Measurements from ENCODE around the gene LY6G6C.

GRCh38 chr6:31681135-31681671 lies 40.3 kb downstream of the LY6G6C start:
- TF ChIP-seq, protein P1, sequence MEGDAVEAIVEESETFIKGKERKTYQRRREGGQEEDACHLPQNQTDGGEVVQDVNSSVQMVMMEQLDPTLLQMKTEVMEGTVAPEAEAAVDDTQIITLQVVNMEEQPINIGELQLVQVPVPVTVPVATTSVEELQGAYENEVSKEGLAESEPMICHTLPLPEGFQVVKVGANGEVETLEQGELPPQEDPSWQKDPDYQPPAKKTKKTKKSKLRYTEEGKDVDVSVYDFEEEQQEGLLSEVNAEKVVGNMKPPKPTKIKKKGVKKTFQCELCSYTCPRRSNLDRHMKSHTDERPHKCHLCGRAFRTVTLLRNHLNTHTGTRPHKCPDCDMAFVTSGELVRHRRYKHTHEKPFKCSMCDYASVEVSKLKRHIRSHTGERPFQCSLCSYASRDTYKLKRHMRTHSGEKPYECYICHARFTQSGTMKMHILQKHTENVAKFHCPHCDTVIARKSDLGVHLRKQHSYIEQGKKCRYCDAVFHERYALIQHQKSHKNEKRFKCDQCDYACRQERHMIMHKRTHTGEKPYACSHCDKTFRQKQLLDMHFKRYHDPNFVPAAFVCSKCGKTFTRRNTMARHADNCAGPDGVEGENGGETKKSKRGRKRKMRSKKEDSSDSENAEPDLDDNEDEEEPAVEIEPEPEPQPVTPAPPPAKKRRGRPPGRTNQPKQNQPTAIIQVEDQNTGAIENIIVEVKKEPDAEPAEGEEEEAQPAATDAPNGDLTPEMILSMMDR (IDR thresholded peaks at IDR 0.05): peak in 2 of 7 experiments; percentile 6 to 37
- peak in 2 of 3 donors; percentile 48 to 49 for TF ChIP-seq POLR2A (IDR thresholded peaks at IDR 0.05)
